ENCODE data around the gene EPHA2.

GRCh38 chr1:16076865-16077238 is 79.0 kb downstream of the EPHA2 start:
- no peak for TF ChIP-seq CTCF (IDR thresholded peaks at IDR 0.05)
- no peak for TF ChIP-seq POLR2AphosphoS5 (IDR thresholded peaks at IDR 0.05; ENCODE audit: low read depth, low read length)
- no peak for TF ChIP-seq SIN3A (IDR thresholded peaks at IDR 0.05; ENCODE audit: borderline replicate concordance, insufficient read depth, low read depth, low read length)
- TF ChIP-seq TCF7L2 (IDR thresholded peaks at IDR 0.05; ENCODE audit: low read depth, low read length), result no peak
- TF ChIP-seq REST (IDR thresholded peaks at IDR 0.05; ENCODE audit: insufficient read depth in 1 of 2, low read depth in 2 of 2, low read length in 1 of 2), result no peak
